HepG2 (cell line): ENCODE results near the gene SAXO2. TPM values are rescaled to one million over a fixed set of nuclear protein-coding genes. Genes with fewer than 3 reads are reported as not detected.

ENCODE experiments used
- ATAC-seq: fragments of 200-7000 bp; cut with Tn5 transposase; 3 replicates; pipeline ENCODE4 v1.9.1; 2020; ENCODE audit warnings: mild to moderate bottlenecking, moderate library complexity
- BruUV-seq: library from RNA; stranded (reverse); fragments of 400-500 nt; replicated peaks from 2 replicates; lab custom pipeline; 2021; lab: Mats Ljungman, UMichigan
- CTCF ChIA-PET: fragments of 300-600 bp; formaldehyde crosslinking; extraction: SDS; loops from one replicate; lab custom pipeline; 2021; ENCODE audit warnings: low total read pairs, inconsistent platforms, low intra/inter-chr PET ratio; lab: Yijun Ruan, JAX
- POLR2A ChIA-PET: fragments of 350-600 bp; sonication (Branson Sonifier 250); formaldehyde crosslinking; loops from one replicate; lab custom pipeline; 2020; ENCODE audit warnings: antibody characterized with exemption, inconsistent platforms; lab: Yijun Ruan, JAX
- DNase-seq: peaks from one replicate; pipeline ENCODE4 v3.0.0-alpha.2; 2015; ENCODE audit warnings: low spot score
- FAIRE-seq: peaks from 3 replicates; lab custom pipeline; 2011; peaks lifted over from hg19 to GRCh38; lab: Jason Lieb, UNC
- H2AFZ ChIP-seq: one replicate; pipeline ENCODE4 v1.6.1; 2011; ENCODE audit warnings: low read length, inconsistent platforms
- H3K27ac ChIP-seq: fragments of 300-600 bp; 3 replicates; pipeline ENCODE4 v1.8.0; 2011; ENCODE audit warnings: mixed run types, mild to moderate bottlenecking, mixed read lengths, low read length, inconsistent platforms; ENCODE audit not compliant: insufficient read depth; ENCODE audit errors: extremely low read length
- H3K27me3 ChIP-seq, 2 experiments: fragments of 200-600 bp in 1 of 2; 2 replicates in 1 of 2; 3 replicates in 1 of 2; pipeline versions ENCODE4 v1.6.0 to v1.8.0; 2011; ENCODE audit warnings: low read length in 2 of 2, mild to moderate bottlenecking in 2 of 2, moderate library complexity in 2 of 2, inconsistent platforms in 1 of 2; ENCODE audit not compliant: insufficient read depth in 2 of 2, control insufficient read depth in 1 of 2
- H3K36me3 ChIP-seq, 2 experiments: fragments of 200-600 bp in 1 of 2; replicated peaks in 1 of 2; 2 replicates in 1 of 2; 3 replicates in 1 of 2; pipeline versions ENCODE4 v1.5.1 to v1.8.0; 2011; ENCODE audit warnings: low read length in 2 of 2, inconsistent platforms in 1 of 2; ENCODE audit not compliant: insufficient read depth in 2 of 2, control insufficient read depth in 1 of 2
- H3K4me1 ChIP-seq: 2 replicates; pipeline ENCODE4 v1.5.1; 2012; ENCODE audit warnings: low read length, inconsistent platforms; ENCODE audit not compliant: insufficient read depth
- H3K4me2 ChIP-seq: 2 replicates; pipeline ENCODE4 v1.6.0; 2011; ENCODE audit warnings: low read depth, low read length, inconsistent platforms
- H3K4me3 ChIP-seq, 3 experiments: fragments of 200-600 bp in 1 of 3; sonication (generic), shearing (Covaris generic) in 1 of 3; replicated peaks in 1 of 3; 2 replicates each; pipeline ENCODE4 v1.5.1; 2011 to 2016; ENCODE audit warnings: low read length in 3 of 3, inconsistent platforms in 2 of 3, low read depth in 2 of 3, mild to moderate bottlenecking in 2 of 3, control low read depth in 1 of 3, mixed read lengths in 1 of 3; ENCODE audit not compliant: insufficient read depth in 1 of 3
- H3K79me2 ChIP-seq: one replicate; pipeline ENCODE4 v1.6.1; 2011; ENCODE audit warnings: low read length, inconsistent platforms; ENCODE audit not compliant: insufficient read depth
- H3K9ac ChIP-seq: 2 replicates; pipeline ENCODE4 v1.6.0; 2011; ENCODE audit warnings: mild to moderate bottlenecking, low read depth, low read length, inconsistent platforms; ENCODE audit not compliant: insufficient read depth
- H3K9me3 ChIP-seq: 2 replicates; pipeline ENCODE4 v1.5.1; 2012; ENCODE audit warnings: mild to moderate bottlenecking, low read length
- H4K20me1 ChIP-seq: 2 replicates; pipeline ENCODE4 v1.6.0; 2011; ENCODE audit warnings: inconsistent platforms, mild to moderate bottlenecking, low read length, moderate library complexity; ENCODE audit not compliant: insufficient read depth
- AHR ChIP-seq: IDR thresholded peaks from 2 replicates; pipeline ENCODE4 v1.6.1; 2018; ENCODE audit warnings: missing genetic modification reagents, missing compliant biosample characterization
- FOSL2 ChIP-seq: sonication (generic); formaldehyde crosslinking; IDR thresholded peaks from 2 replicates; pipeline ENCODE4 v1.4.0; 2020; ENCODE audit warnings: missing genetic modification reagents
- GLI4 ChIP-seq: sonication (generic); formaldehyde crosslinking; IDR thresholded peaks from 2 replicates; pipeline ENCODE4 v1.5.1; 2020; ENCODE audit warnings: missing genetic modification reagents, mild to moderate bottlenecking, moderate library complexity, borderline replicate concordance
- JUNB ChIP-seq: sonication (generic); formaldehyde crosslinking; IDR thresholded peaks from 2 replicates; pipeline ENCODE4 v1.8.0; 2022; ENCODE audit warnings: missing genetic modification reagents, mild to moderate bottlenecking, borderline replicate concordance
- KLF9 ChIP-seq: IDR thresholded peaks from 2 replicates; pipeline ENCODE4 v1.6.1; 2016; ENCODE audit warnings: low read depth
- SKIL ChIP-seq: sonication (generic); formaldehyde crosslinking; IDR thresholded peaks from 2 replicates; pipeline ENCODE4 v1.8.0; 2022; ENCODE audit warnings: missing genetic modification reagents, mild to moderate bottlenecking, moderate library complexity, borderline replicate concordance
- SUZ12 ChIP-seq: fragments of 150-350 bp; IDR thresholded peaks from 2 replicates; pipeline ENCODE4 v1.6.1; 2014; ENCODE audit warnings: low read depth, low read length
- ZNF12 ChIP-seq: sonication (generic); formaldehyde crosslinking; IDR thresholded peaks from 2 replicates; pipeline ENCODE4 v1.5.0; 2020; ENCODE audit warnings: missing genetic modification reagents
- ZNF280D ChIP-seq: sonication (generic); formaldehyde crosslinking; IDR thresholded peaks from 2 replicates; pipeline ENCODE4 v1.5.1; 2020; ENCODE audit warnings: mild to moderate bottlenecking, missing genetic modification reagents
- ZNF570 ChIP-seq: sonication (generic); formaldehyde crosslinking; IDR thresholded peaks from 2 replicates; pipeline ENCODE4 v1.4.0; 2020; ENCODE audit warnings: mild to moderate bottlenecking, missing genetic modification reagents, borderline replicate concordance
- WGBS: methylation state at CpG from one replicate; pipeline ENCODE4 v1.1.6; 2017; ENCODE audit warnings: low lambda C conversion rate; 5-methylcytosine and 5-hydroxymethylcytosine counted together
- in situ Hi-C: cut with HindIII; loops from 2 replicates; pipeline ENCODE4 v1.10.0; 2017; ENCODE audit warnings: low pct_unique_long_range_greater_than_20kb; ENCODE audit not compliant: extremely low pct_ligation_motif_present
- intact Hi-C: fragments of 100-400 bp; cut with micrococcal nuclease; formaldehyde crosslinking; loops from one replicate; pipeline ENCODE4 v1.10.0; 2022; ENCODE audit not compliant: unreplicated experiment
- polyA plus RNA-seq, 8 experiments: library from polyadenylated mRNA; depleted of rRNA in 3 of 8; stranded (reverse) in 7 of 8; unstranded in 1 of 8; fragments of >200 nt; fragmentation: Illumina TruSeq in 4 of 8; extraction: Trizol in 4 of 8; gene quantifications; 2 replicates each; pipeline versions ENCODE4 v1.2.1 to v1.2.3, GENCODE V29; 2011 to 2016; ENCODE audit warnings: low read depth in 4 of 8, missing spikeins in 1 of 8, mixed read lengths in 1 of 8; ENCODE audit not compliant: insufficient read depth in 1 of 8
- total RNA-seq, 5 experiments: library from RNA; depleted of rRNA; stranded (reverse); fragments of >200 nt; fragmentation: Illumina TruSeq; extraction: Trizol; gene quantifications; 2 replicates each; pipeline ENCODE4 v1.2.3, GENCODE V29; 2016; ENCODE audit warnings: low read depth in 1 of 5
- TF ChIP-seq, protein P1 (sequence below): sonication (generic); formaldehyde crosslinking; IDR thresholded peaks from 2 replicates; pipeline ENCODE4 v1.4.0; 2020; ENCODE audit warnings: missing genetic modification reagents
- TF ChIP-seq, protein P2 (sequence below): sonication (generic); formaldehyde crosslinking; IDR thresholded peaks from 2 replicates; pipeline ENCODE4 v1.4.0; 2020; ENCODE audit warnings: missing genetic modification reagents

The SAXO2 gene
- total and polyA plus RNA-seq, 2 of the 13 experiments (the other 11 are each of a cell fraction or from before 2014, with no cell fraction given) = 0.01 to 1.5 TPM

DNA sequence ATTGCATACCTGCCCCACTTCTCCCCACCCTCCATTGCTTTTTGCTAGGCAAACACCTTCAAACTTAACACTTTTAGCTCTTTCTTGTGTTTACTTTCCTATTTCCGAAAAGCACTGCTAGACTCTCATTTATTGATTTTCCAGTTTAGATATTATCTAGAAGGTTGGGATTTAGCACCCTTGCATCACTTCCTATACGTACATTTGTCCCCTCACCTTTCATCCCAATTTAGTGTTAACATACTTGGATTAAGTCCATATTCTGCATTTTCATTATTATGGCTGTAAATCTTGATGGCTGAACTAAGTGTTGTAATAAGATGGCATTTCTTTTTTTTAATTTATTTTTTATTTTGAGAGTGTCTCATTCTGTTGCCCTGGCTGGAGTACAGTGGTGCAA lies 47.2 kb downstream of the SAXO2 start:
- Histone ChIP-seq H4K20me1 (no peaks in the 10 kb centered on the region), H3K79me2 (no peaks in the 10 kb centered on the region), H3K36me3 (no peaks in the 10 kb centered on the region), H3K9me3 (no peaks in the 10 kb centered on the region), H2AFZ (no peak overlapping the region), H3K27me3 (peaks cover 0 to 11% of the 10 kb centered on the region in 2 experiments; a peak in 2 of 5 replicates), H3K27ac (no peak overlapping the region), H3K4me1 (no peaks in the 10 kb centered on the region), H3K9ac (no peak overlapping the region), H3K4me2 (no peak overlapping the region), H3K4me3 (no peak overlapping the region)
- FAIRE-seq = no peak
- in situ Hi-C loops = no loop called here
- ChIA-PET CTCF (no interaction called here), POLR2A (no interaction called here)
- intact Hi-C loops = no loop called here
- no peak for ATAC-seq
- WGBS = 0% methylated on average over 2 of the region's 2 CpGs
- TF ChIP-seq JUNB (CRISPR knock-in tag) (no peak), KLF9 (CRISPR knock-in tag) (no peak), SKIL (CRISPR knock-in tag) (no peak), SUZ12 (no peak), GLI4 (no peak), ZNF280D (CRISPR knock-in tag) (no peak), ZNF570 (CRISPR knock-in tag) (no peak), ZNF12 (CRISPR knock-in tag) (no peak), FOSL2 (CRISPR knock-in tag) (no peak), AHR (CRISPR knock-in tag) (no peak)
- TF ChIP-seq, protein P1, sequence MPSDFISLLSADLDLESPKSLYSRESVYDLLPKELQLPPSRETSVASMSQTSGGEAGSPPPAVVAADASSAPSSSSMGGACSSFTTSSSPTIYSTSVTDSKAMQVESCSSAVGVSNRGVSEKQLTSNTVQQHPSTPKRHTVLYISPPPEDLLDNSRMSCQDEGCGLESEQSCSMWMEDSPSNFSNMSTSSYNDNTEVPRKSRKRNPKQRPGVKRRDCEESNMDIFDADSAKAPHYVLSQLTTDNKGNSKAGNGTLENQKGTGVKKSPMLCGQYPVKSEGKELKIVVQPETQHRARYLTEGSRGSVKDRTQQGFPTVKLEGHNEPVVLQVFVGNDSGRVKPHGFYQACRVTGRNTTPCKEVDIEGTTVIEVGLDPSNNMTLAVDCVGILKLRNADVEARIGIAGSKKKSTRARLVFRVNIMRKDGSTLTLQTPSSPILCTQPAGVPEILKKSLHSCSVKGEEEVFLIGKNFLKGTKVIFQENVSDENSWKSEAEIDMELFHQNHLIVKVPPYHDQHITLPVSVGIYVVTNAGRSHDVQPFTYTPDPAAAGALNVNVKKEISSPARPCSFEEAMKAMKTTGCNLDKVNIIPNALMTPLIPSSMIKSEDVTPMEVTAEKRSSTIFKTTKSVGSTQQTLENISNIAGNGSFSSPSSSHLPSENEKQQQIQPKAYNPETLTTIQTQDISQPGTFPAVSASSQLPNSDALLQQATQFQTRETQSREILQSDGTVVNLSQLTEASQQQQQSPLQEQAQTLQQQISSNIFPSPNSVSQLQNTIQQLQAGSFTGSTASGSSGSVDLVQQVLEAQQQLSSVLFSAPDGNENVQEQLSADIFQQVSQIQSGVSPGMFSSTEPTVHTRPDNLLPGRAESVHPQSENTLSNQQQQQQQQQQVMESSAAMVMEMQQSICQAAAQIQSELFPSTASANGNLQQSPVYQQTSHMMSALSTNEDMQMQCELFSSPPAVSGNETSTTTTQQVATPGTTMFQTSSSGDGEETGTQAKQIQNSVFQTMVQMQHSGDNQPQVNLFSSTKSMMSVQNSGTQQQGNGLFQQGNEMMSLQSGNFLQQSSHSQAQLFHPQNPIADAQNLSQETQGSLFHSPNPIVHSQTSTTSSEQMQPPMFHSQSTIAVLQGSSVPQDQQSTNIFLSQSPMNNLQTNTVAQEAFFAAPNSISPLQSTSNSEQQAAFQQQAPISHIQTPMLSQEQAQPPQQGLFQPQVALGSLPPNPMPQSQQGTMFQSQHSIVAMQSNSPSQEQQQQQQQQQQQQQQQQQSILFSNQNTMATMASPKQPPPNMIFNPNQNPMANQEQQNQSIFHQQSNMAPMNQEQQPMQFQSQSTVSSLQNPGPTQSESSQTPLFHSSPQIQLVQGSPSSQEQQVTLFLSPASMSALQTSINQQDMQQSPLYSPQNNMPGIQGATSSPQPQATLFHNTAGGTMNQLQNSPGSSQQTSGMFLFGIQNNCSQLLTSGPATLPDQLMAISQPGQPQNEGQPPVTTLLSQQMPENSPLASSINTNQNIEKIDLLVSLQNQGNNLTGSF = no peak
- TF ChIP-seq, protein P2, sequence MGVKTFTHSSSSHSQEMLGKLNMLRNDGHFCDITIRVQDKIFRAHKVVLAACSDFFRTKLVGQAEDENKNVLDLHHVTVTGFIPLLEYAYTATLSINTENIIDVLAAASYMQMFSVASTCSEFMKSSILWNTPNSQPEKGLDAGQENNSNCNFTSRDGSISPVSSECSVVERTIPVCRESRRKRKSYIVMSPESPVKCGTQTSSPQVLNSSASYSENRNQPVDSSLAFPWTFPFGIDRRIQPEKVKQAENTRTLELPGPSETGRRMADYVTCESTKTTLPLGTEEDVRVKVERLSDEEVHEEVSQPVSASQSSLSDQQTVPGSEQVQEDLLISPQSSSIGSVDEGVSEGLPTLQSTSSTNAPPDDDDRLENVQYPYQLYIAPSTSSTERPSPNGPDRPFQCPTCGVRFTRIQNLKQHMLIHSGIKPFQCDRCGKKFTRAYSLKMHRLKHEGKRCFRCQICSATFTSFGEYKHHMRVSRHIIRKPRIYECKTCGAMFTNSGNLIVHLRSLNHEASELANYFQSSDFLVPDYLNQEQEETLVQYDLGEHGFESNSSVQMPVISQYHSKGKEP (CRISPR knock-in tag) = no peak
- no TSS peak for BruUV-seq
- DNase-seq = no peak
